ENCODE measurements around the gene PARN. TPM values are rescaled to one million over a fixed set of nuclear protein-coding genes. Genes with fewer than 3 reads are reported as not detected.

The PARN gene
- total and polyA plus RNA-seq, 9 of the 15 experiments (the other 6 are each of a cell fraction or from before 2014, with no cell fraction given): 9.6 to 51.3 (median 40.4) TPM

GRCh38 chr16:14527411-14528044, 102.5 kb downstream of the PARN start (continued):
- TF ChIP-seq CSDE1 (IDR thresholded peaks at IDR 0.05): 0 out of 4 replicates have a peak, but pooled peaks of 1 of the 2 experiments have one; percentile 32
- TF ChIP-seq RBM15 (IDR thresholded peaks at IDR 0.05; ENCODE audit: insufficient read depth, low read length): no peak
- TF ChIP-seq CGGBP1 (CRISPR knock-in tag; IDR thresholded peaks at IDR 0.05): no peak
- TF ChIP-seq ZNF644 (tag; IDR thresholded peaks at IDR 0.05; ENCODE audit: low read depth): no peak
- TF ChIP-seq, protein P1, sequence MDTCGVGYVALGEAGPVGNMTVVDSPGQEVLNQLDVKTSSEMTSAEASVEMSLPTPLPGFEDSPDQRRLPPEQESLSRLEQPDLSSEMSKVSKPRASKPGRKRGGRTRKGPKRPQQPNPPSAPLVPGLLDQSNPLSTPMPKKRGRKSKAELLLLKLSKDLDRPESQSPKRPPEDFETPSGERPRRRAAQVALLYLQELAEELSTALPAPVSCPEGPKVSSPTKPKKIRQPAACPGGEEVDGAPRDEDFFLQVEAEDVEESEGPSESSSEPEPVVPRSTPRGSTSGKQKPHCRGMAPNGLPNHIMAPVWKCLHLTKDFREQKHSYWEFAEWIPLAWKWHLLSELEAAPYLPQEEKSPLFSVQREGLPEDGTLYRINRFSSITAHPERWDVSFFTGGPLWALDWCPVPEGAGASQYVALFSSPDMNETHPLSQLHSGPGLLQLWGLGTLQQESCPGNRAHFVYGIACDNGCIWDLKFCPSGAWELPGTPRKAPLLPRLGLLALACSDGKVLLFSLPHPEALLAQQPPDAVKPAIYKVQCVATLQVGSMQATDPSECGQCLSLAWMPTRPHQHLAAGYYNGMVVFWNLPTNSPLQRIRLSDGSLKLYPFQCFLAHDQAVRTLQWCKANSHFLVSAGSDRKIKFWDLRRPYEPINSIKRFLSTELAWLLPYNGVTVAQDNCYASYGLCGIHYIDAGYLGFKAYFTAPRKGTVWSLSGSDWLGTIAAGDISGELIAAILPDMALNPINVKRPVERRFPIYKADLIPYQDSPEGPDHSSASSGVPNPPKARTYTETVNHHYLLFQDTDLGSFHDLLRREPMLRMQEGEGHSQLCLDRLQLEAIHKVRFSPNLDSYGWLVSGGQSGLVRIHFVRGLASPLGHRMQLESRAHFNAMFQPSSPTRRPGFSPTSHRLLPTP (IDR thresholded peaks at IDR 0.05; ENCODE audit: borderline replicate concordance, extremely low read depth, insufficient read length): no peak
- TF ChIP-seq PBX2 (CRISPR knock-in tag; IDR thresholded peaks at IDR 0.05; ENCODE audit: low read depth): no peak
- no peak; the same call in 1 of the 2 replicates for TF ChIP-seq PBX2 (tag; conservative IDR thresholded peaks at IDR 0.05; ENCODE audit: low read depth)
- no peak for TF ChIP-seq MTA2 (IDR thresholded peaks at IDR 0.05; ENCODE audit: low read depth)
- peak; percentile 67; the same call in 1 of the 2 replicates for TF ChIP-seq SMARCA4 (IDR thresholded peaks at IDR 0.05)
- no peak for TF ChIP-seq ARID3B (CRISPR knock-in tag; IDR thresholded peaks at IDR 0.05; ENCODE audit: borderline replicate concordance)
- peak; percentile 50 to 64; a peak in 2 of 4 replicates for TF ChIP-seq MNT (conservative IDR thresholded peaks at IDR 0.05)
- no peak for TF ChIP-seq ZNF354B (CRISPR knock-in tag; IDR thresholded peaks at IDR 0.05)
- TF ChIP-seq SIN3A (IDR thresholded peaks at IDR 0.05; ENCODE audit: borderline replicate concordance in 2 of 2, control insufficient read depth in 1 of 2, low read depth in 2 of 2, low read length in 2 of 2): no peak
- no peak for TF ChIP-seq BRCA1 (IDR thresholded peaks at IDR 0.05)
- TF ChIP-seq BRCA1 (CRISPR knock-in tag; IDR thresholded peaks at IDR 0.05): no peak
- no peak for TF ChIP-seq SOX6 (IDR thresholded peaks at IDR 0.05)
- TF ChIP-seq FOXJ2 (tag; IDR thresholded peaks at IDR 0.05): no peak
- TF ChIP-seq ZNF384 (IDR thresholded peaks at IDR 0.05; ENCODE audit: low read depth, low read length): 0 out of 2 replicates have a peak, but pooled peaks have one; percentile 35
- no peak for TF ChIP-seq PML (IDR thresholded peaks at IDR 0.05; ENCODE audit: low read length)
- TF ChIP-seq CHD2 (IDR thresholded peaks at IDR 0.05; ENCODE audit: low read depth, low read length): no peak

Measured in K562 (cell line).